ENCODE results near the gene TRERF1.

TRERF1 gene

DNA sequence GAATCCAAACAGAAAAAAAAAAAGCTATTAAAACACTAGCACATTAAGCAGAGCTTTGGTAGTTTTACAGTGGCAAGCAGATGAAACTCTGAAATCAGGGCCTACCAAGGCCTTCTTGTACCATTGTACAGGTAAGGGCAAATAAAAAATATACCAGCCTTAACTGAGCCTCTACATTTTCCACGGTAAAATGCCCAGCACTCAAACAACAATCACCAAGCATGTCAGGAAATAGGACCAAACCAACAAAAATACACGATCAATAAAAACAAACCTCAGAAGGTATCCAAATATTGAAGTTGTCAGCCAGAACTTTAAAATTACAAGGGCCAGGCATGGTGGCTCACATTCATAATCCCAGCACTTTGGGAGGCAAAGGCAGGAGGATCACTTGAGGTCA lies 18.3 kb downstream of the TRERF1 start:
- ATAC-seq, result no peak

DNA sequence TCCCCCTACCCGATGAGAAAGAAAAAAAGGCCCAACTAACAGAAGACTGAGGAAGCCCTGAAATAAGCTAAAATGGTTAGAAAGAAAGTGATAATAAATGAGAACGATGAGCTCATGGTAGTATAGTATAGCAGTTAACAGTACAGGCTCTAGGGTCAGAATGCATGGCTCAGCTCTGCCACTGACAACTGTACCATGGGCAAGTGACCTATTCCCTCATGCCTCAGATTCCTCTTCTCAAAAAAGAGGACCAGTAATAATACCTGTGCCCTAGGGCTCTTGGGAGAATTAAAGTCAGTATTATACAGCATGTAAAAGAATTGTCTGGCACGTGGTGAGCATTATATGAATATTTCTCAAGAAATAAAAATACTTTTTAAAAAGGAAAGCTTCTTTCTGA lies 19.8 kb downstream of the TRERF1 start:
- TF ChIP-seq CSDC2 (CRISPR knock-in tag; IDR thresholded peaks at IDR 0.05), result no peak
- no peak for TF ChIP-seq ESRRG (CRISPR knock-in tag; IDR thresholded peaks at IDR 0.05)
- no peak for TF ChIP-seq ZFP3 (CRISPR knock-in tag; IDR thresholded peaks at IDR 0.05)
- TF ChIP-seq TCF4 (CRISPR knock-in tag; IDR thresholded peaks at IDR 0.05; ENCODE audit: borderline replicate concordance), result no peak
- TF ChIP-seq, protein P1, sequence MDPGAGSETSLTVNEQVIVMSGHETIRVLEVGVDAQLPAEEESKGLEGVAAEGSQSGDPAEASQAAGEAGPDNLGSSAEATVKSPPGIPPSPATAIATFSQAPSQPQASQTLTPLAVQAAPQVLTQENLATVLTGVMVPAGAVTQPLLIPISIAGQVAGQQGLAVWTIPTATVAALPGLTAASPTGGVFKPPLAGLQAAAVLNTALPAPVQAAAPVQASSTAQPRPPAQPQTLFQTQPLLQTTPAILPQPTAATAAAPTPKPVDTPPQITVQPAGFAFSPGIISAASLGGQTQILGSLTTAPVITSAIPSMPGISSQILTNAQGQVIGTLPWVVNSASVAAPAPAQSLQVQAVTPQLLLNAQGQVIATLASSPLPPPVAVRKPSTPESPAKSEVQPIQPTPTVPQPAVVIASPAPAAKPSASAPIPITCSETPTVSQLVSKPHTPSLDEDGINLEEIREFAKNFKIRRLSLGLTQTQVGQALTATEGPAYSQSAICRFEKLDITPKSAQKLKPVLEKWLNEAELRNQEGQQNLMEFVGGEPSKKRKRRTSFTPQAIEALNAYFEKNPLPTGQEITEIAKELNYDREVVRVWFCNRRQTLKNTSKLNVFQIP (CRISPR knock-in tag; IDR thresholded peaks at IDR 0.05; ENCODE audit: borderline replicate concordance, low read depth), result no peak
- TF ChIP-seq BACH2 (CRISPR knock-in tag; IDR thresholded peaks at IDR 0.05; ENCODE audit: borderline replicate concordance), result no peak
- TF ChIP-seq, protein P2, sequence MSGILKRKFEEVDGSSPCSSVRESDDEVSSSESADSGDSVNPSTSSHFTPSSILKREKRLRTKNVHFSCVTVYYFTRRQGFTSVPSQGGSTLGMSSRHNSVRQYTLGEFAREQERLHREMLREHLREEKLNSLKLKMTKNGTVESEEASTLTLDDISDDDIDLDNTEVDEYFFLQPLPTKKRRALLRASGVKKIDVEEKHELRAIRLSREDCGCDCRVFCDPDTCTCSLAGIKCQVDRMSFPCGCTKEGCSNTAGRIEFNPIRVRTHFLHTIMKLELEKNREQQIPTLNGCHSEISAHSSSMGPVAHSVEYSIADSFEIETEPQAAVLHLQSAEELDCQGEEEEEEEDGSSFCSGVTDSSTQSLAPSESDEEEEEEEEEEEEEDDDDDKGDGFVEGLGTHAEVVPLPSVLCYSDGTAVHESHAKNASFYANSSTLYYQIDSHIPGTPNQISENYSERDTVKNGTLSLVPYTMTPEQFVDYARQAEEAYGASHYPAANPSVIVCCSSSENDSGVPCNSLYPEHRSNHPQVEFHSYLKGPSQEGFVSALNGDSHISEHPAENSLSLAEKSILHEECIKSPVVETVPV (CRISPR knock-in tag; IDR thresholded peaks at IDR 0.05), result no peak
- TF ChIP-seq, protein P3, sequence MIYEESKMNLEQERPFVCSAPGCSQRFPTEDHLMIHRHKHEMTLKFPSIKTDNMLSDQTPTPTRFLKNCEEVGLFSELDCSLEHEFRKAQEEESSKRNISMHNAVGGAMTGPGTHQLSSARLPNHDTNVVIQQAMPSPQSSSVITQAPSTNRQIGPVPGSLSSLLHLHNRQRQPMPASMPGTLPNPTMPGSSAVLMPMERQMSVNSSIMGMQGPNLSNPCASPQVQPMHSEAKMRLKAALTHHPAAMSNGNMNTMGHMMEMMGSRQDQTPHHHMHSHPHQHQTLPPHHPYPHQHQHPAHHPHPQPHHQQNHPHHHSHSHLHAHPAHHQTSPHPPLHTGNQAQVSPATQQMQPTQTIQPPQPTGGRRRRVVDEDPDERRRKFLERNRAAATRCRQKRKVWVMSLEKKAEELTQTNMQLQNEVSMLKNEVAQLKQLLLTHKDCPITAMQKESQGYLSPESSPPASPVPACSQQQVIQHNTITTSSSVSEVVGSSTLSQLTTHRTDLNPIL (CRISPR knock-in tag; IDR thresholded peaks at IDR 0.05; ENCODE audit: low read depth), result no peak
- no peak for TF ChIP-seq ISL1 (CRISPR knock-in tag; IDR thresholded peaks at IDR 0.05)
- TF ChIP-seq OSR1 (CRISPR knock-in tag; IDR thresholded peaks at IDR 0.05), result no peak
- no peak for TF ChIP-seq PPARA (CRISPR knock-in tag; IDR thresholded peaks at IDR 0.05; ENCODE audit: borderline replicate concordance)
- no peak for TF ChIP-seq ZNF565 (CRISPR knock-in tag; conservative IDR thresholded peaks at IDR 0.05; ENCODE audit: low read depth)
- TF ChIP-seq, protein P4, sequence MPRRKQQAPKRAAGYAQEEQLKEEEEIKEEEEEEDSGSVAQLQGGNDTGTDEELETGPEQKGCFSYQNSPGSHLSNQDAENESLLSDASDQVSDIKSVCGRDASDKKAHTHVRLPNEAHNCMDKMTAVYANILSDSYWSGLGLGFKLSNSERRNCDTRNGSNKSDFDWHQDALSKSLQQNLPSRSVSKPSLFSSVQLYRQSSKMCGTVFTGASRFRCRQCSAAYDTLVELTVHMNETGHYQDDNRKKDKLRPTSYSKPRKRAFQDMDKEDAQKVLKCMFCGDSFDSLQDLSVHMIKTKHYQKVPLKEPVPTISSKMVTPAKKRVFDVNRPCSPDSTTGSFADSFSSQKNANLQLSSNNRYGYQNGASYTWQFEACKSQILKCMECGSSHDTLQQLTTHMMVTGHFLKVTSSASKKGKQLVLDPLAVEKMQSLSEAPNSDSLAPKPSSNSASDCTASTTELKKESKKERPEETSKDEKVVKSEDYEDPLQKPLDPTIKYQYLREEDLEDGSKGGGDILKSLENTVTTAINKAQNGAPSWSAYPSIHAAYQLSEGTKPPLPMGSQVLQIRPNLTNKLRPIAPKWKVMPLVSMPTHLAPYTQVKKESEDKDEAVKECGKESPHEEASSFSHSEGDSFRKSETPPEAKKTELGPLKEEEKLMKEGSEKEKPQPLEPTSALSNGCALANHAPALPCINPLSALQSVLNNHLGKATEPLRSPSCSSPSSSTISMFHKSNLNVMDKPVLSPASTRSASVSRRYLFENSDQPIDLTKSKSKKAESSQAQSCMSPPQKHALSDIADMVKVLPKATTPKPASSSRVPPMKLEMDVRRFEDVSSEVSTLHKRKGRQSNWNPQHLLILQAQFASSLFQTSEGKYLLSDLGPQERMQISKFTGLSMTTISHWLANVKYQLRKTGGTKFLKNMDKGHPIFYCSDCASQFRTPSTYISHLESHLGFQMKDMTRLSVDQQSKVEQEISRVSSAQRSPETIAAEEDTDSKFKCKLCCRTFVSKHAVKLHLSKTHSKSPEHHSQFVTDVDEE (CRISPR knock-in tag; IDR thresholded peaks at IDR 0.05), result no peak
- ATAC-seq, result no peak

More for the DNA sequence above, 18.3 kb downstream of the TRERF1 start:
- TF ChIP-seq ZFP30 (CRISPR knock-in tag; IDR thresholded peaks at IDR 0.05), result no peak
- TF ChIP-seq CSDC2 (CRISPR knock-in tag; IDR thresholded peaks at IDR 0.05), result no peak
- no peak for TF ChIP-seq ZFP3 (CRISPR knock-in tag; IDR thresholded peaks at IDR 0.05)
- no peak for TF ChIP-seq SNAI2 (CRISPR knock-in tag; IDR thresholded peaks at IDR 0.05)
- TF ChIP-seq, protein P2 (CRISPR knock-in tag; IDR thresholded peaks at IDR 0.05), result no peak
- TF ChIP-seq, protein P1 (CRISPR knock-in tag; IDR thresholded peaks at IDR 0.05; ENCODE audit: borderline replicate concordance, low read depth), result no peak
- no peak for TF ChIP-seq ZNF70 (CRISPR knock-in tag; IDR thresholded peaks at IDR 0.05)

DNA sequence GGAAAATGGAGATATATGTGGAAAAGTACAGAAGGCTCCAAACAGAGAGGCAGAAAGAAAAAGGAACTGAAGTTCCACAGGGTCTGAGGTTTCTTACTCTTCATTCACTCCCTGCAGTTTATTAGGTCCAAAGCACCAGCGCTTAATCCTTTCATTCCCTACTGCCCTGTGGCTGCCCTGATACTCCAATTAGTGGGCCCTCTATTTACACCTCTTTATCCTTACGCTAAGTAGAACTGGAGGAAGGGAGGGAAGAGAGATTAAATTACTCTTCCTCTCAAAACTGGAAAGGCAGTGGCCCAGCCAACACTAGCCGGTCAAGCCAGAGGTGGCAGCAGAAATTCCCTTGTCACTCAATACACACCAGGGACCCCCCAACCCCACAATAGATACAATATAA lies 20.4 kb downstream of the TRERF1 start:
- TF ChIP-seq, protein P3 (CRISPR knock-in tag; IDR thresholded peaks at IDR 0.05; ENCODE audit: low read depth), result no peak
- TF ChIP-seq ZNF70 (CRISPR knock-in tag; IDR thresholded peaks at IDR 0.05), result no peak
- no peak for TF ChIP-seq TCF4 (CRISPR knock-in tag; IDR thresholded peaks at IDR 0.05; ENCODE audit: borderline replicate concordance)
- TF ChIP-seq GLIS3 (CRISPR knock-in tag; IDR thresholded peaks at IDR 0.05), result no peak
- no peak for TF ChIP-seq ZNF8 (CRISPR knock-in tag; IDR thresholded peaks at IDR 0.05)
- ATAC-seq, result no peak
